ENCODE measurements around the gene FUT8.
"Not testable (repeated sequence)": the region's sequence is repeated elsewhere in the genome, so short reads cannot be mapped to it uniquely, and the experiment has no call there.

Gene FUT8

GRCh38 chr14:65440230-65440629, 27.7 kb downstream of the FUT8 start:
- no peak overlapping the region for H3K4me3 ChIP-seq (ENCODE audit: low read depth, low read length)
- DNase-seq (ENCODE audit: low read depth), result no peak

DNA sequence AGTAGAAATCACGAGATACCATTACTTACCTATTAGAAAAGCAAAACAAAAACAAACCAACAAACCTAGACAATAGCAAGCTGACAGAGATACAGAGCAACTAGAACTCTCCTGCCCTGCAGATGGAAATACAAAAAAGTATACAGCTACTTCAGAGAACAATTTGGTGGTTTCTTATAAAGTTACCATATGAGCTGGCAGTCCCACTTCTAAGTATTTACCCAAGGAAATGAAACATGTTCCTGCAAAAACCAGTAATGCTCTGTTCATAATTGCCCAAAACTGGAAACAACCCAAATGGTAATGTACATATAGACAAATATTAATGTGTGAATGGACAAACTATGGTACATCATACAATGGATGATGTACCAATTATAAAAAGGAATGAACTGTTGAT, 31.7 kb downstream of the FUT8 start:
- DNase-seq (ENCODE audit: low read depth), result no peak
- no peak overlapping the region for H3K4me3 ChIP-seq (ENCODE audit: low read depth, low read length)

DNA sequence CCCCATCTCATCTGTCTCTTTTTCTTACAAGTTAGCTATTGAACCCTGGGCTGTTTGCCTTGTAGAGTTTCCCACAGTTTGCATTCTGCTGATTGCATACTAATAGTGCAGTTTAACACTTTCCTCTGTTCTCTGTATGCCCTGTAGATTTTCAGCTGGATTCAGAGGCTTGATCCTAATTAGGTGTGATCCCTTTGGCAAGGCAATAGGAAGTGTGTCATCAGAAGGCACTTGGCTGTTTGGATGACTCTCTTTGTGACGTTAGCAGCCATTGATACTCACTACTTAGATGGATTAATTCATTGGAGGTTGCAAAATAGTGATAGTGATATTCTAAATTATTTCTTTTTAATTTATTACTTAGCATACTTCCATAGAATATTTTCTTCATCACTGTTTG, 33.6 kb downstream of the FUT8 start:
- no peak overlapping the region for H3K4me3 ChIP-seq (ENCODE audit: low read depth, low read length)
- no peak for DNase-seq (ENCODE audit: low read depth)

DNA sequence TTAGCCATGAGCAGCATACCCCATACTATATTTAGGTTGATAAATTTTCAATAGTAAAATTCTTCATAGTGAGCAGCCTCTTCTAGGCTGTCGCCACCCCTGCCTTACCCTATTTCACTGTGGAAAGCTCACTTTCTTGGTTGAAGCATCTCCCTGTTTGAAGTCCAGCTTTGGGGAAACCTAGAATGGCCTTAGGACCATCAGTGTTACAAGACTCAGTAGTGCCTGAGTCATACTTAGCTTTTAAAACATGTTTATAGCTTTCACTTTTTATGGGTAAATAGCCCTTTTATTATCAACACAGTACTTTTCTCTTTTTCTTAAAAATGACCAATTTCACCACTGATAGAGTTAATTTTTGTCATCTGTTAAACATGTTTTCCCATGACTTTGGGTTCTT, 37.1 kb downstream of the FUT8 start:
- DNase-seq (ENCODE audit: low read depth), result no peak
- H3K4me3 ChIP-seq (ENCODE audit: low read depth, low read length), result no peak overlapping the region

DNA sequence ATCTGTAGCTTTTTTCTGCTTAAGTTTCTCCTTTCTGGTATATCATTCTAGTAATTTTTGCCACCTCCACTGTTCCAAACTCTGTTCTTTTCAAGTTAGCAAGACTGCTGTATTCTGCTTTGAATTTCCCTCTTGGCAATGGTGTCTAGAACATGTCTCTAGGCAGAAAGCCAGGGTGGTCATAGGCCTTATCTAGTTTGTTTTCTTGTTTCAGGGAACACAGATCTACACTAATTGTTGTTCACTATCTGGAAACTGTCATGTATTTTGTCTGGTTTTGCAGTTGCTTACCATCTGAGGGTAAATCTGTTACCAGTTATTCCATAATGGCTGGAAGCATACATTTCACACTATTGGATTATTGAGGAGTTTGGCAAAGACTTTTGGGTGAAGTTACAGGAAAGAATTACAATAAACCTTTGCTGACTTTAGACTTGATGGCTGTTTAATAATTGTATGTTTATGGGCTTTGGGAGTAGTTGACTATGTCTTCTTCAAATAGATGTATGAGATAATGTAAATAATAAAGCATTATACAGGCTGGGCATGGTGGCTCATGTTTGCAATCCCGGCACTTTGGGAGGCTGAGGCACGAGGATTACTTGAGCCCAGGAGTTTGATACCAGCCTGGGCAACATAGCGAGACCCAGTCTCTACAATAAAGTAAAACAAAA, 41.4 kb downstream of the FUT8 start:
- no peak overlapping the region for H3K4me3 ChIP-seq (ENCODE audit: low read depth, low read length)

GRCh38 chr14:65456247-65456646, 43.7 kb downstream of the FUT8 start:
- H3K4me3 ChIP-seq (ENCODE audit: low read depth, low read length), result no peak overlapping the region
- DNase-seq (ENCODE audit: low read depth), result no peak

More for the DNA sequence above, 41.4 kb downstream of the FUT8 start:
- no peak for DNase-seq (ENCODE audit: low read depth)

- no peak overlapping the region for H3K4me3 ChIP-seq (ENCODE audit: low read depth, low read length)
- peak; percentile 24 for DNase-seq (ENCODE audit: low read depth)
Observed at GRCh38 chr14:65461730-65462129, 49.2 kb downstream of the FUT8 start.

GRCh38 chr14:65462411-65462810, 49.9 kb downstream of the FUT8 start:
- peak; percentile 33 for DNase-seq (ENCODE audit: low read depth)
- no peak overlapping the region for H3K4me3 ChIP-seq (ENCODE audit: low read depth, low read length)

DNA sequence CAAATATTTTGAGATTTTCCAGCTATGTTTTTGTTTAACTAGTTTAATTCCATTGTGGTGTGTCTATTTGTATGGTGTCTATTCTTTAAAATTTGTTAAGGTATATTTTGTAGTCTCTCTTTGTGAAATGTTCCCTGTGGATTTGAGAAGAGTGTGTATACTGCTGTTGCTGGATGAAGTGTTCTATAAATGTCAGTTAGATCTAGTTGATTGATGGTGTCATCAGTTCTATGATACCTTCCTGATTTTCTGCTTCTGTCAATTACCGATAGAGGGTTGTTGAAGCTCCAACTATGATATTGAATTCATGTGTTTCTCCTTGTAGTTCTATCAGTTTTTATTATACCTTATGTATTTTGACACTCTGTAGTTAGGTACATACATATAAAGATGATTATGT, 53.1 kb downstream of the FUT8 start:
- H3K4me3 ChIP-seq (ENCODE audit: low read depth, low read length), result no peak overlapping the region
- no peak for DNase-seq (ENCODE audit: low read depth)

DNA sequence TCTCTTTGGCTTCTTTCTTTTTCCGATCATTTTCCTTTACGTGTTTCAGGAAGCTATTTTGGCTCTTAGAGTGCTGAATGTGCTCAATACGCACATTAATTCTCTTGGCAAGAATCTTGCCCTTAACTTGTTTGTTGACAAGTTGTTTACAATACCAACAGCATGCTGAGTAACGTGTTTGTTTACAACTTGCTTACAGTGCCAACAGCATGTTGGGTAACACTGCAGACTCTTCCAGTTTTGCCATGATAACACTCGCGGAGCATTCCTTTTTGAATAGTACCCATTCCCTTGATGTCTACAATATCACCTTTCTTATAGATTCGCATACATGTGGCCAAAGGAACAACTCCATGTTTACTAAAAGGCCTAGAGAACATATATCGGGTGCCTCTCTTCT, 55.4 kb downstream of the FUT8 start:
- not testable (repeated sequence) for DNase-seq (ENCODE audit: low read depth); H3K4me3 ChIP-seq (ENCODE audit: low read depth, low read length)

GRCh38 chr14:65469903-65470302, 57.4 kb downstream of the FUT8 start:
- no peak for DNase-seq (ENCODE audit: low read depth)
- no peak overlapping the region for H3K4me3 ChIP-seq (ENCODE audit: low read depth, low read length)

- DNase-seq (ENCODE audit: low read depth), result no peak
- no peak overlapping the region for H3K4me3 ChIP-seq (ENCODE audit: low read depth, low read length)
Observed at GRCh38 chr14:65470404-65470880, 57.9 kb downstream of the FUT8 start.

DNA sequence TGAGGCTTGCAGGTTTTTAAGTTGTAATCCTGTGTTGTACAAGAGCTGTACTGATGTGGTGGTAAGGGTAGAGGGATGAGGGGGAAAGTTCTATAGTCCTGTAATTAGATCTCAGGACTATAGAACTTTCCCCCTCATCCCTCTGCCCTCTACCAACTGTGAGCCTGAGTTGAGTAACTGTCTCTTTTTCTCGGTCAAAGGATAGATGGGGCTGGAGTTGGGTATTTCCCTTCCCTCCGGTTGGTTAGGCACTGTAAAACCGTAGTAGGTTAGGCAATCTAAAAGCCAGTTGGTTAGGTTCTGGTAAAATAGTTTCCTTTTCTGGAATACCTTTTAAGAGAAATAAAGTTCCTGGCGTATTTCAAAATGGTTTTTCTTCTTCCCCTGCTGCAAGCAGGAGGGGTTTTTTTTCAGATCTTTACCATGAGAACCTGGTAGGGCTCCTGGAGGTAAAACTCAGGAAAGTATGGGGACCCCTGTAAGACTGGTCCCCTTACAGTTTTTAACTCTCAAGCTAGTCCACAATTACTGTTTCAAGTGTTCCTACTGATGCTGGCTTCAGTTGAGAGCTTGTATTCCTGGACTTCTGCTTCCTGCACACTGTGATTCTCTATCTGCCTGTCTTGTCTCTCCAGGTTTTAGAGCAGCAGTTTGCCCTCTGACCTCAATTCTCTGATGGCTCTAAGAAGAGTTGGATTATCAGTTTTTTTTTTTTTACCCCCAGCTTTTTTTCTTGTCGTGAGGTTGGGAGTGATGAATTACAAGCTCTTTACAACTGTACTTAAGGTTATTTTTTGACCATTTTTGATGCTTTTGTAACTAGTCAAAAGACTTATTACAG, 58.7 kb downstream of the FUT8 start:
- no peak for DNase-seq (ENCODE audit: low read depth)
- no peak overlapping the region for H3K4me3 ChIP-seq (ENCODE audit: low read depth, low read length)

DNA sequence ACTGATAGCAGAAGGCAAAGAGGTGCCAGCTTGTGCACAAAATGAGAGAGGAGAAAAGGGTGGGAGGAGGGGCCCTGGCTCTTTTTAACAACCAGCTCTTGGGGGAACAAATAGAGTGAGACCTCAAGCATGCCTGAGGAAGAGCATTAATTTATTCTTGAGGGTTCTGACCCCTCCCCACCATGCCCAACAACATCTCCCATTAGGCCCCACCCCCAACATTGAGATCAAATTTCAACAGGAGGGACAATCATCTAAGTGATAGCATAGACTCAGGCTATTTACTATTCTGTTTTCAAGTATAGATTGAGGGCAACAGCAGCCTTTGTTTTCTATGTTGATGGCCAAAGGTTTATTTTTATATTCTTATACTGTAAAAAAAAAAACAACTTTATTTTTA, 59.7 kb downstream of the FUT8 start:
- no peak overlapping the region for H3K4me3 ChIP-seq (ENCODE audit: low read depth, low read length)
- no peak for DNase-seq (ENCODE audit: low read depth)

GRCh38 chr14:65476273-65476941, 63.9 kb downstream of the FUT8 start:
- no peak for DNase-seq (ENCODE audit: low read depth)
- no peak overlapping the region for H3K4me3 ChIP-seq (ENCODE audit: low read depth, low read length)

DNA sequence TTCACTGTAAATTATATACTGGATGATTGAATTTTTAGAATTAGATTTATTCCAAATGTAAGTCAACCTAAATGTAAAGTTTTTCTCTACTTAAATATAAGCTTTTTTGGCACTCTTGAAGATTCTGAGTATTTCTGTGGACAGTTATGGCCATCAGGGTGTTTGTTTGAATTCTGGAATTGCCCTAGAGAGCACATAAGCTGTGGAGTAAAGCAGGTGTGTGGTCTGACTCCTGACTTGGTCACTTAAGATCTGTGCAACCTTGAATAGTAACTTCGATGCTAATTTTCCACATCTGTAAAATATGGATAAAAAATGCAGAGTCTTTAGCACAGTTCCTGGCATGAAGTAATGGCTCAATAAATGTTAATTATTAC, 64.4 kb downstream of the FUT8 start:
- no peak overlapping the region for H3K4me3 ChIP-seq (ENCODE audit: low read depth, low read length)
- DNase-seq (ENCODE audit: low read depth), result no peak

- H3K4me3 ChIP-seq (ENCODE audit: low read depth, low read length), result no peak overlapping the region
- no peak for DNase-seq (ENCODE audit: low read depth)
Observed at GRCh38 chr14:65478017-65478416, 65.5 kb downstream of the FUT8 start.

DNA sequence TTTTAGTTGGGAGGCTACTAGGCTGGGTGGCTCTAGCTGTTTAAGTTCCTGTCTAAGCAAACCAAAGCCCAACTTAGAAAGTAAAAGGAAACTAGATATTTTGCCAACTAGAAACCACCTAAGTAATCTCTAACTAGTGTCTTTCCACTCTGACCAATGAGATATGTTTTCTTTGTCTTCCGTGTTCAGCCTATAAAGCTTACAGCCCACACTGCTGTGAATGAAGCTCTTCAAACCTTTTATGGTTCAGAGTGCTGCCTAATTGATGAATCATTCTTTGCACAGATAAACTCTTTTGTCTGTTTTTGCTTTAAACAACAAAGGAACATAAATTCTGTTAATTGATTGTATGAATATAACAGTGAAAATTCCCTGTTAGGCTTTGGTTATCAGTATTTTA, 66.1 kb downstream of the FUT8 start:
- peak; percentile 13 for DNase-seq (ENCODE audit: low read depth)
- H3K4me3 ChIP-seq (ENCODE audit: low read depth, low read length), result no peak overlapping the region

- DNase-seq (ENCODE audit: low read depth), result no peak
- no peak overlapping the region for H3K4me3 ChIP-seq (ENCODE audit: low read depth, low read length)
Observed at GRCh38 chr14:65479386-65479785, 66.9 kb downstream of the FUT8 start.

- no peak for DNase-seq (ENCODE audit: low read depth)
- H3K4me3 ChIP-seq (ENCODE audit: low read depth, low read length), result no peak overlapping the region
Observed at GRCh38 chr14:65482757-65483438, 70.4 kb downstream of the FUT8 start.

Measured in skeletal muscle cell (primary cell).